HepG2 (cell line): ENCODE data around the gene SSC5D. TPM values are rescaled to one million over a fixed set of nuclear protein-coding genes. Genes with fewer than 3 reads are reported as not detected.

ENCODE experiments used
- ATAC-seq: fragments of 200-7000 bp; cut with Tn5 transposase; 3 replicates; pipeline ENCODE4 v1.9.1; 2020; ENCODE audit warnings: mild to moderate bottlenecking, moderate library complexity
- BruUV-seq: library from RNA; stranded (reverse); fragments of 400-500 nt; replicated peaks from 2 replicates; lab custom pipeline; 2021; lab: Mats Ljungman, UMichigan
- CTCF ChIA-PET: fragments of 300-600 bp; formaldehyde crosslinking; extraction: SDS; loops from one replicate; lab custom pipeline; 2021; ENCODE audit warnings: low total read pairs, inconsistent platforms, low intra/inter-chr PET ratio; lab: Yijun Ruan, JAX
- POLR2A ChIA-PET: fragments of 350-600 bp; sonication (Branson Sonifier 250); formaldehyde crosslinking; loops from one replicate; lab custom pipeline; 2020; ENCODE audit warnings: antibody characterized with exemption, inconsistent platforms; lab: Yijun Ruan, JAX
- DNase-seq: peaks from one replicate; pipeline ENCODE4 v3.0.0-alpha.2; 2015; ENCODE audit warnings: low spot score
- FAIRE-seq: peaks from 3 replicates; lab custom pipeline; 2011; peaks lifted over from hg19 to GRCh38; lab: Jason Lieb, UNC
- H2AFZ ChIP-seq: one replicate; pipeline ENCODE4 v1.6.1; 2011; ENCODE audit warnings: low read length, inconsistent platforms
- H3K27ac ChIP-seq: fragments of 300-600 bp; 3 replicates; pipeline ENCODE4 v1.8.0; 2011; ENCODE audit warnings: mixed run types, mild to moderate bottlenecking, mixed read lengths, low read length, inconsistent platforms; ENCODE audit not compliant: insufficient read depth; ENCODE audit errors: extremely low read length
- H3K27me3 ChIP-seq, 2 experiments: fragments of 200-600 bp in 1 of 2; 2 replicates in 1 of 2; 3 replicates in 1 of 2; pipeline versions ENCODE4 v1.6.0 to v1.8.0; 2011; ENCODE audit warnings: low read length in 2 of 2, mild to moderate bottlenecking in 2 of 2, moderate library complexity in 2 of 2, inconsistent platforms in 1 of 2; ENCODE audit not compliant: insufficient read depth in 2 of 2, control insufficient read depth in 1 of 2
- H3K36me3 ChIP-seq, 2 experiments: fragments of 200-600 bp in 1 of 2; replicated peaks in 1 of 2; 2 replicates in 1 of 2; 3 replicates in 1 of 2; pipeline versions ENCODE4 v1.5.1 to v1.8.0; 2011; ENCODE audit warnings: low read length in 2 of 2, inconsistent platforms in 1 of 2; ENCODE audit not compliant: insufficient read depth in 2 of 2, control insufficient read depth in 1 of 2
- H3K4me1 ChIP-seq: 2 replicates; pipeline ENCODE4 v1.5.1; 2012; ENCODE audit warnings: low read length, inconsistent platforms; ENCODE audit not compliant: insufficient read depth
- H3K4me2 ChIP-seq: 2 replicates; pipeline ENCODE4 v1.6.0; 2011; ENCODE audit warnings: low read depth, low read length, inconsistent platforms
- H3K4me3 ChIP-seq, 3 experiments: fragments of 200-600 bp in 1 of 3; sonication (generic), shearing (Covaris generic) in 1 of 3; replicated peaks in 1 of 3; 2 replicates each; pipeline ENCODE4 v1.5.1; 2011 to 2016; ENCODE audit warnings: low read length in 3 of 3, inconsistent platforms in 2 of 3, low read depth in 2 of 3, mild to moderate bottlenecking in 2 of 3, control low read depth in 1 of 3, mixed read lengths in 1 of 3; ENCODE audit not compliant: insufficient read depth in 1 of 3
- H3K79me2 ChIP-seq: one replicate; pipeline ENCODE4 v1.6.1; 2011; ENCODE audit warnings: low read length, inconsistent platforms; ENCODE audit not compliant: insufficient read depth
- H3K9ac ChIP-seq: 2 replicates; pipeline ENCODE4 v1.6.0; 2011; ENCODE audit warnings: mild to moderate bottlenecking, low read depth, low read length, inconsistent platforms; ENCODE audit not compliant: insufficient read depth
- H3K9me3 ChIP-seq: 2 replicates; pipeline ENCODE4 v1.5.1; 2012; ENCODE audit warnings: mild to moderate bottlenecking, low read length
- H4K20me1 ChIP-seq: 2 replicates; pipeline ENCODE4 v1.6.0; 2011; ENCODE audit warnings: inconsistent platforms, mild to moderate bottlenecking, low read length, moderate library complexity; ENCODE audit not compliant: insufficient read depth
- DBP ChIP-seq: sonication (generic); formaldehyde crosslinking; IDR thresholded peaks from 2 replicates; pipeline ENCODE4 v1.4.0; 2020; ENCODE audit warnings: missing genetic modification reagents; ENCODE audit errors: not compliant biosample characterization
- SP1 ChIP-seq, 2 experiments: fragments of 450-650 bp in 1 of 2; sonication (generic) in 1 of 2; formaldehyde crosslinking in 1 of 2; IDR thresholded peaks; 2 replicates each; pipeline versions ENCODE4 v1.4.0 to v1.6.1; 2016 to 2020; ENCODE audit warnings: missing genetic modification reagents in 1 of 2
- ZNF263 ChIP-seq: sonication (generic); formaldehyde crosslinking; IDR thresholded peaks from 2 replicates; pipeline ENCODE4 v1.4.0; 2020; ENCODE audit warnings: missing genetic modification reagents
- WGBS: methylation state at CpG from one replicate; pipeline ENCODE4 v1.1.6; 2017; ENCODE audit warnings: low lambda C conversion rate; 5-methylcytosine and 5-hydroxymethylcytosine counted together
- in situ Hi-C: cut with HindIII; loops from 2 replicates; pipeline ENCODE4 v1.10.0; 2017; ENCODE audit warnings: low pct_unique_long_range_greater_than_20kb; ENCODE audit not compliant: extremely low pct_ligation_motif_present
- intact Hi-C: fragments of 100-400 bp; cut with micrococcal nuclease; formaldehyde crosslinking; loops from one replicate; pipeline ENCODE4 v1.10.0; 2022; ENCODE audit not compliant: unreplicated experiment
- polyA plus RNA-seq, 8 experiments: library from polyadenylated mRNA; depleted of rRNA in 3 of 8; stranded (reverse) in 7 of 8; unstranded in 1 of 8; fragments of >200 nt; fragmentation: Illumina TruSeq in 4 of 8; extraction: Trizol in 4 of 8; gene quantifications; 2 replicates each; pipeline versions ENCODE4 v1.2.1 to v1.2.3, GENCODE V29; 2011 to 2016; ENCODE audit warnings: low read depth in 4 of 8, missing spikeins in 1 of 8, mixed read lengths in 1 of 8; ENCODE audit not compliant: insufficient read depth in 1 of 8
- total RNA-seq, 5 experiments: library from RNA; depleted of rRNA; stranded (reverse); fragments of >200 nt; fragmentation: Illumina TruSeq; extraction: Trizol; gene quantifications; 2 replicates each; pipeline ENCODE4 v1.2.3, GENCODE V29; 2016; ENCODE audit warnings: low read depth in 1 of 5

SSC5D gene
- total and polyA plus RNA-seq, 2 of the 13 experiments (the other 11 are each of a cell fraction or from before 2014, with no cell fraction given): not detected

GRCh38 chr19:55452749-55453346 lies 35.4 kb upstream of the SSC5D start (continued):
- TF ChIP-seq SP1 (IDR thresholded peaks at IDR 0.05) (no peak), SP1 (CRISPR knock-in tag; IDR thresholded peaks at IDR 0.05) (peak; percentile 14; the same call in 1 of the 2 replicates)

GRCh38 chr19:55453511-55454260 lies 34.5 kb upstream of the SSC5D start:
- peaks cover 10% of the 10 kb centered on the region; the same call in 1 of the 2 replicates for H4K20me1 ChIP-seq
- no peak overlapping the region for H3K4me3 ChIP-seq
- H3K27me3 ChIP-seq: peaks cover 0 to 17% of the 10 kb centered on the region in 2 experiments; a peak in 3 of 5 replicates
- peaks cover 1 to 11% of the 10 kb centered on the region in 2 experiments; a peak in 4 of 5 replicates for H3K36me3 ChIP-seq
- FAIRE-seq: no peak
- no peak overlapping the region for H3K4me2 ChIP-seq
- 86% methylated on average over 12 of the region's 12 CpGs for WGBS
- CTCF ChIA-PET: no interaction called here
- intact Hi-C loops (no loop called here), in situ Hi-C loops (no loop called here)
- TSS peak; percentile 27 for BruUV-seq
- DNase-seq: no peak
- no peak overlapping the region for H2AFZ ChIP-seq
- no peak for TF ChIP-seq DBP (CRISPR knock-in tag)
- TF ChIP-seq ZNF263 (CRISPR knock-in tag): peak; percentile 69; the same call in 1 of the 2 replicates
- no peak overlapping the region for H3K27ac ChIP-seq
- H3K79me2 ChIP-seq: peaks cover 4% of the 10 kb centered on the region
- H3K9ac ChIP-seq: no peak overlapping the region
- POLR2A ChIA-PET: interaction anchor here (0.7 to 3.3 kb wide), 2 partner anchors 8 to 47 kb away, joined by 3 to 11 read pairs; partner anchors contain the start of genes ISOC2 and UBE2S
- H3K4me1 ChIP-seq: peaks cover 17% of the 10 kb centered on the region
- no peak for ATAC-seq
- no peaks in the 10 kb centered on the region for H3K9me3 ChIP-seq
